T-helper 9 cell (primary cell): Measurements from ENCODE around the gene KCNJ10.
"Not testable (repeated sequence)": the region's sequence is repeated elsewhere in the genome, so short reads cannot be mapped to it uniquely, and the experiment has no call there.

ENCODE experiments used
- DNase-seq: peaks from one replicate; pipeline ENCODE4 v3.0.0-alpha.2; 2020

Gene KCNJ10

DNA sequence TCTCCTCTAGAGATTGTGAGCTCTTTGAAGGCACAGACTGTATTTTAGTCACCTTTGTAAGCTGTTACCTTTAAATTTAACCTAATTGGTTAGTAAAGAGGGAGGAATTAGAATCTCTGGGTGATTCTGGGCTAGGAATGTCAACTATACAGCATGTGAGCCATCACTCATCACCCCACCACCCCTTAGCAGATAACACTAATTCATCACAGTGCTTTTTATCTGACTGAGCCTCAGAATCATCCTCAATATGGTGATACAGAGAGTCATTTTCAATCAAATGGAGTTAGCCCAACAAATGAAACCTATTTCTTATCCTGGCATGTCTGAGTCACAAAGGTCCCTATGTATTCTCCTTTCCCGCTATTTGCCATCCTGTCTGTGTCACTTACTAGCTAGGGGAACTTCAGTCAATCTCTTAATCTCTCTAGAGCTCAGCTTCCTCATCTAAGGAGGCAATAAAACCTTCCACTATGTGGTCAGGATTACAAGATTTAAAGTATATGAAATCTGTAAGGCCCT lies 13.3 kb downstream of the KCNJ10 start:
- DNase-seq, result no peak

DNA sequence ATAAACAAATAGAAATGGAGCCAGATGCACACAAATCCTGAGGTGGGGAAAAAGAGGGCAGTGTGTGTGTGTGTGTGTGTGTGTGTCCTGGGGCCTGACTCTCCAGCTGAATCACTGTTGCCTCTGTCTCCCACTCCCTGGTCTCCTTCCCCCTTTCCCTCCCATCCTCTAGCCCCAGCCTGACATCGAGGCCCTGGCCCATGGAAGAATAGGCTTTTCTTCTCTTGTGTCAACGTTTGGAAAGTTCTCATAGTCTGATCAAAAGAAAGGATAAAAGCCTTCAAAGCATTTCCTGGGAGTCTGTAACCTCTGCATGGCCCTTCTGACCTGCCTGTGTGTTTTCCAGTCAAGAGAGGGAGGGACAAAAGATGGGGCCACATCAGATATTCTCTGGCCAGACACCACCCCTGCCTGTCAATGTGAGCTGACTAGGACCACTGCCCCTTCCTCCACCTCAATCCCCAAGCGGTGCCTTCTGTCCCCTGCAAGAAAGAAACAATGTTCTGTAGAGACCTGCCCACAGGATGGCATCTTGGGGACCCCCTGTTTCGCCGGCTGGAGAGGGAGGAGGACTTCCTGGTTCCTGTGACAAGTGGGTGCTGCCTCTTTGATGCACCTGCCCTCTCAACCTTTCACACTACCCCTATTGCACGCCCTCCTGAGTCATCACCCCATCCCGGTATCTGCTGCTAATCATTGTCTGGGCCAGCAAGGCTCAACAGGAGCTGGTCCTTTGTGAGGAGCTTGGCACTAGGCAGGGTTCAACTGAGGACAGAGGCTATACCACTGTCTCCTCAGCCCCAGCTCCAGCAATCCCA lies 16.2 kb downstream of the KCNJ10 start:
- no peak for DNase-seq

DNA sequence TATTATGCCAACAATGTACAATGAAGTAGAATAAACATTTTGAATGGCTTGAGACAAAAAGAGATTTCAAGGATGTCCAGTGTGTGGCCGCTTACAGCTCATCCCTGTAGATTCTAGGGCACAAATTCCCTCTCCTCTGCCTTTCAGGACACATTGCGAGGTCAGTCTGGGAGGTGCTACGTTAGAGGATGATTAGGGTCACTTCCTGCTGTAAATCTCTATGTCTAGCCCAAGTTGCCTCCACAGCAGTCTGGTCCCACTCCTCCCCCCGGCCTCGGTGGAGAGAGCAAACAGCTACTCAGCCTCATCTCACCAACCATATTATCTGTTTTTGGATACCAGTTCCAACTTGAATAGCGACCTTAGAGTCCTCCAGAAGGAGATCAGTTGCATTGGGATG lies 17.0 kb downstream of the KCNJ10 start:
- no peak for DNase-seq

DNA sequence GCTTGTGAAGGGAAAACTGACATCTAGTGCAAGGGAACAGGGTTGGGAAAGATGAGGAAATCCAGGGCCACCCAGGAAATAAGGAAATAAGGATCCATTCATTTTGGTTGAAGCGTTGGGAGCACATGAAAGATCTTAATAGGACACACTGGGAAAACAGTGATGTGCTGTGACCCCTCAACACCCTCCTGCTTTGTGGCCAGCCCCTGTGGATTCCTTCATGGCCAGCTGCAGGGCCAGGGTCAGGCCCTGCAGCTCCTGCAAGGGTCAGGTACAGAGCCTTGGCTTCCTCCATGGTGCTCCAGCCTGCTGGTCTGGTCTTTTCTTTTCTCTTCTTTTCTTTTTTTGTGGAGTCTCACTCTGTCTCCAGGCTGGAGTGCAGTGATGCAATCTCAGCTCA lies 19.3 kb downstream of the KCNJ10 start:
- DNase-seq, result no peak

DNA sequence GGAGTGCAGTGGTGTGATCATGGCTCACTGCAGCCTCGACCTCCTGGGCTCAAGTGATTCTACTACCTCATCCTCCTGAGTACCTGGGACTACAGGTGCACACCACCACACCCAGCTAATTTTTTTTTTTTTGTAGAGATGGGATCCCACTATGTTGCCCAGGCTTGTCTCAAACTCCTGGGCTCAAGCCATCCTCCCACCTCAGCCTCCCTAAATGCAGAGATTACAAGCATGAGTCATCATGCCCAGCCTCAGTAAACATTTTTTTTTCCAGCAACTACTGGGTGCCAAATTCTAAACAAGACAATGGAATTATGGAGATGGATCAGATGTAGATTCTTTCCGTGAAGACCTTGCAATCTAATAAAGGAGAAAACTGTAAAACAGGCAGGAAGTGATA lies 19.8 kb downstream of the KCNJ10 start:
- not testable (repeated sequence) for DNase-seq

DNA sequence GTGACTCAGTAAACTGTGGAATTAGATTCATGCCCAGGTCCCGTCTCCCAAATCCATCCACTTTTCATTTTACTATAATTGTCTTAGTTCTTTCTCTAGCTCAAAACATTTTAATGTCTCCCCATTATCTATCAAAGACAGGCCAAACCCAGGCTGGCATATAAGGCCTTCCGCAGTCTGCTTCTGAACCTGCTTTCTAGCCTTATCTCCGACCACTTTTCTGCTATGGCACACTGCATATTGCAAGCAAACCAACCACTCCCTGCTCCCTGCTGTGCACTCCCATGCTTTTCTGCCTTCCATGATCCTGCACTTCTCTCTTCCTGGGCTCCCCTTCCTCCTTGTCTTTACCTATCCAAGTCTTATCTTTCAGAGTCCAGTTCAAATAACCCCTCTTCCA lies 20.9 kb downstream of the KCNJ10 start:
- DNase-seq, result no peak

DNA sequence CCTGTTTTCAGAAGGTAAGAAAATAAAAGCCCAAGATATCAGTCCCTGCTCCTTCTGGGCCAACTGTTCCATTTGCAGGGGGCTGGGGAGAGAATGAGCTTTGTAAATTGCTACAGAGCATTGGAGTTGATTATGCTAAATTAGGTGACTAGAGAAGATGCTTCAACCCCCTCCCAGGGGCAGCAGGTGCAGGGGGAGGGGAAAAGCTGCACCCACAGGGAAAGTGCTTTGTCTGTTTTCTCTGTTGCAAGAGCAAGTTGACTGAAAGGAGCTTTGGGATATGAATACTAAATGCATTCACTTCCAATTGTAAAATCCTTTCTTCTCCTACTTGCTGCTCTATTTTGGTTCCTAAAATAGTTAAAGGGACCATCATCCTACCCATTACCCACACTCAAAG lies 21.6 kb downstream of the KCNJ10 start:
- DNase-seq, result no peak

DNA sequence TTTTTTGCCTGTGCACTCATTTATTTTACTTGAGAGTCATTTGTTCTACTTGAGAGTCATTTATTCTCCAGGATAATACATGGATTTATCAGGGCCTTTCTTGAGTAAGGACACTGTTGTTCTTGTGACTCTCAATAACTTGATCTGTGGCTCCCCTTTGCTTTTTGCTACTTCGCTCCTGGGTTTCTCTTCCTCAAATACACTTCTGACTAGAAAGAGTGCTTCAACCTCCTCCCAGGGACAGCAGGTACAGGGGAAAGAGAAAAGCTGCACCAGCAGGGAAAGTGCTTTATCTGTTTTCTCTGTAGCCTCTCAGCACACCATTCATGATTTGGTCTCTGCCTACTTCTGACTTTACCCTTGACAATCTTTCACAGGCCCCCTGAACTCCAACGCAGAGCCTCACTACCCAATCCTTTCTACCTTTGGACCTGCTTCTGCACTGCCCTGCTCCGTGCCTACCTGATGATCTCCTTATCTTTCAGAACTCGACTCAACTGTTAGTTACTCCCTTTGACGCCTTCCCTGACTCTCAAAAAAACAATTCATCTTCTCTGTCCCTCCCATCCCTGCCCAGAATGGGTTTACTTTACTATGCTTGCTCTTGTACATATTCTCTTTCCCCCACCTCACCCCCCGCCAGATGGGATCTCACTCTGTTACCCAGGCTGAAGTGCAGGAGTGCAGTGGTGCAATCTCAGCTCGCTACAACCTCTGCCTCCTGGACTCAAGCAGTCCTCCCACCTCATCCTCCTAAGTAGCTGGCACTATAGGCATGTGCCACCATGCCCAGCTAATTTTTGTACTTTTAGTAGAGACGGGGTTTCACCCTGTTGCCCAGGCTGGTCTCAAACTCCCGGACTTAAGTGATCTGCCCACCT lies 22.6 kb downstream of the KCNJ10 start:
- no peak for DNase-seq

DNA sequence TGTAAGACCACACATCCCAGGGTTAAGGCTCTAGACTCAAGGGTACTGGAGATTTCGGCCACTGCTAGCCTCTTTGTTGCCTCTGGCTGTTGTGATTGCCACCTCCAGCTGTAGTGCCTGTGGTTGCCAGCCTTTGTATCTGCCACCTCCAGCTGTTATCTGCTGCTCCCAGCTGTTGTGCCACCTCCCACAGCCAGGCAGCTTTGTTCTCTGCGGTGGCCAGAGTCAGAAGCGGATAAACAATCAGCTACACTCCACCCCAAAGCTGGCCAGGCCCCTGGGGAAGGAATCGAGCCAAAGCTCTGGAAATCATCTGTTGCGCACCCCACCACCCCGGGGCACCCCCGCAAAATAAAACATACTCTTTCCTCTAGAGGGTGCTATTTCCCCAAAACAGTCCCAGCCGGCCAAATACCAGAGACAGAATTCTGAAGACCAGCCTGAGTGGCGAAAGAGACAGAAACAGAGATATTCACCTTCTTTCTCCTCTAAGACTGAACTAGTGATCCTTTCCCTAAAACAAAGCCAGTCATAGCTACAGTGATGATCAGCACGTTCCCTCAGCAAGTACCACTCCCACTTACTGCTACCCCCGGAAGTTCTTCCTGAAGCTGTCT lies 23.4 kb downstream of the KCNJ10 start:
- DNase-seq, result no peak

DNA sequence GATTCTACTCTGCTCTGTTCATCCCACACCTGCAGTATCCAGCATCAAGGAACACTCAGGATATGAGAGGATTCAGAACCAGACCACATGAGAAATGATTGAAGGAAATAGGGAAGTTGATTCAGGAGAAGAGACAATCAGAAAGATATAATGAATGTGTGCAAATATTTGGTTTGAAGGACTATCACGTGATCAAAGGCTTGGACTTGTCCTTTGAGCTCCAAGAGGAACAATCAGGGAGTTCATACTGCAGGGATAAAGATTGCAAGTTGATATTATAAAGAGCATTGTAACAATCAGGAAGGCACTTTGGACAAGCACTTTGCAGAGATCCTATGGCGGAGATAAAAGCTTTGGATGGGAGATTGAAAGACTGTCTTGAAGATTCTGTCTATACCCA lies 24.3 kb downstream of the KCNJ10 start:
- DNase-seq, result no peak

DNA sequence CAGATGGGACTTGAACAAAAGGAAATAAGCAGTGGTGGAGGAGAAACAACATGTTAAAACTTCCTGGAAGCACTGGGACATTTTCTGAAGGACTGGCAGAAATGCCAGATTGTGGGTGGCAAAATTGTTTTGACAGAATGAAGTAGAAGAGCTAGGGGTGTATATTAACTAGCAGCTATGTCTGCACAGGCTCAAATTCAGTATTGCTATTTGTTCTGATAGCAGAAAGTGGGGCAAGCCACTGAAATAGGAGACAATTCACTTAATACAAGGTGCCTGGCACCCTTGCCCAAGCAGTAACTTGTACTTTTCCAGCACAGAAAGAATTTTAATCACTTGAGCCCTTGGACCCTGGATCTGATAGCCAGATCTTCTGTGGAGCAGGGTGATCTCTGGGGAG lies 26.4 kb downstream of the KCNJ10 start:
- DNase-seq, result no peak

DNA sequence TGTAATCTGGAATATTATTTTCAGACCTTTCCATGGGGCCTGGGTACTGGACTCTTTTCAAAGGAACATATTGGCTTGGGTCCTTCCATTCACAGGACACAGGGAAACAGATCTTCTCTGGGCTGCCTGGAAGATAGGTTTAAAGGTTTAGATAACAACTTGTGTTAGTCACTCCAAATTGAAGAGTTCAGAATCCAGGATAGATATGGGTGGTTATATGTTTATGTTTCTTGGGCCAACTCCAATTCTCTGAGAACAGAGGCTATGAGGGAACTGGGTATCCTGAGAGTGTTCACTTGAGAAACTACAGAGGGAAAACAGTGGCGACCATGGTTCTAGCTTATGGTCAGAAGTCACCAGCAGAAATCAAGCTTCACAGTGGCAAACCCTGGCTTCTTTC lies 29.5 kb downstream of the KCNJ10 start:
- no peak for DNase-seq

DNA sequence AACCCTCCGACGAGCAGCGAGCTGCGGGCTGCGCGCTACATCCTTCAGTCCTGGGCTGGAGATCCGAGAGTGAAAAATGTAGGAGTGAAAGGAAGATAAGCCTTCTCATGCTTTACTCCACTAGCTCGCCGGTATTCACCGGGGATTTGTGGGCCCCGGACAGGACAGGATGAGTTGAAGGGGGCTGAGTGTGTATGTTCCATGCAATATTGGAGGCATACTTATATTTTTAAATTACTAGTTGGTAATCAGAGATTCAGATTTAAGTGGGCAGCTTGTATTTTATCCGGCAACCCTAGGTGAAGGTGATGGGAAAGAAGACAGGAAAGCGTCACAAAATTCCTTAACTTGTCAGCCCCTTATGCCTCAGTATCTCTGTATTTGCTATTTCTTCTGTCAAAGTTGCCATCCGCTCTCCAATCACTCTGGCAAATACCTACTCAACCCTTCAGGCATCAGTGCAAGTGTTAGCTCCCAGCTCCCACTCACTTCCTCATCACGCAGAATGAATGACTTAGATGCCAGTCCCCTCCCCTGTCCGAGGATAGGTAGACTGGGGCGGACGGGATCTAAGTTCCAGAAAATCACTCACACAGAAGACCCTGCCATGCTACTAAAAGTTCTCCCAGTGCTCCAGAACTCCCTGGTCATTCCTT lies 37.7 kb downstream of the KCNJ10 start:
- no peak for DNase-seq

DNA sequence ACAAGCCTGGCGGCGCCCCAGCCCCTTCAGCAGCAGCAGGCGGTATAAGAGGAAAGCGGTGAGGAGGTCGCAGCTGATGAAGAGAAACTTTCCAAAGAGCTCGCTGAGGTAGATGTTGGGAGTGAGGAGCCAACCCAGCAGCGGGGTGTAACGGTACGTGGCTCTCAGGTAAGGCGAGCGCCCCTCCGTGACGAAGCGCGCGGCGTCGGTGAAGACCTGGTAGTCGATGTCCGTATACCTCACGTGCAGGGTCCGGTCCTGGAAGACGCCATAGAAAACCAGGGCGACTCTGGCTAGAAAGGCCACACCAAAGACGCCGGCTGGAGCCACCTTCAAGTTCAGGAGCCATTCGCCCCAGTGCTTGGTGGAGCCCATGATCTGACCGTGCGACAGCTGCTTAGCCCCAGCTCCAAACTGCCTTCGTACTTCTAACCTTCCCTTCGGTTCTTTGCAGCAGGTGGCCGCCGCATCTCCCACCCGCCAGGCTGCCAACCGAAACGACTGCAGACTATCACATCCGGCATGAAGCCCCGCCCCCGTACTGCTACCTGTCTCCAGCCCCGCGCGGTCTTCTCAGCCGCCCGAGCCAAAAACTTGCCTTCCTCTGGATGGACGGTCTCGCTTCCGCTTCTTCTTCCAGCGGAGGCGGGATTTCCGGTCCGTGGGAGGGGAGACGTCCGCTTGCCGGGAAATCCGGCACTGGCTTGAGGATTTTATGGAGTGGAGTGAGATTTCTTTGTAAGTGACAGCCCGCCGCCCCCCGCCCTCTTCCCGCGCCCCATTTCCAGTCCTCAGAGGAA lies 38.4 kb downstream of the KCNJ10 start, which contains the start of gene PIGM:
Gene PIGM (minus strand): TSS at position 626 of the 800 bp plus-strand sequence. CDS start 251 bp downstream, at position 375.
- DNase-seq, result peak; percentile 92

DNA sequence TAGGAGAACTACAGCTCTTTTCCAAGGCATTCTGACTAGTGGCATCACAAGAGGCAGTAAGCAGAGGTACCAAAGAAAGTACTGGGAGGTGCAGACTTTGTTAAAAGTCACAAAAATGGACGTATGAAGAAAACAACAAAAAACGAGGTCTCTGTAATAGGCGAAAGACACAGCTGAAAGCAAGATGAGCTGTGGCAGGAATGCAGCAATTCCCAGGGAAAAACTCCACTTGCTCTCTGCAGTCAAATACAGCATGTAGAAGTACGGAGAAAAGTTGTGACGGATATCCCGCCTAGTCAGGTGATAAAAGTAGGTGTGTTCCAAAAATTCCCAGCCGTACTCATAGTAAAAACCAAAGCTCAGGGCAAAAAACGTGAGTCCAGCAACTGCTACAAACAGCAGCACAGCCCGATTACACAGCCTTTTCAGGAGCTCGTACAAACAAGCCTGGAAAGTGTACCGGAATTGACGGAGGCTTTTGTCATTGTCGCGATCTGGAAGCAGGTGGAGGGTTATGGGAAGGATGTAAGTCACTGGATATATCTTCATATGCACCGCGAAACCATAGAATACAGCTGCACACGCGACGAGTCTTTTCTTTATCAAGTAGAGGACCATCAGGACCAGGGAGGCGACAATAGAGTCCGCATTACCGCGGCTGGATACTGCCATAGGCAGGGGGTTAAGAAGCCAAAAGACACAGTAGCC lies 39.1 kb downstream of the KCNJ10 start:
- no peak for DNase-seq

DNA sequence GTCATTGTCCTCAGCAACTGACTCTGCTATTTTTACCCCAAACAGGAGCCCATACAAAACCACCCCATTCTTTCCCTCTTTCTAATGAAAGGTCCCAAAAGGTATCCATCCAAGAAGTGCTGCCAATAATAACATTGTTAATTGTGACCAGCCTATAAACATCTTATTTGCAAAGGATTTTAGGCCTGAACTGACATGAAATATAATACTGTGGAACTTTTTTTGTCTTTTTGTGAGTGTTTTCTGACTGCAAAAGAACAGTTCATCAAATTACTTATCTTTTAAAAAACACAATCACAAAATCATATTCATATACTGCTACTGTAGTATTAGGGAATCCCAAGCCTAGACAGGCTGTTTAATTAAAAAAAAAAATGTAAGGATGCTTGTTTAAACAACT lies 41.5 kb downstream of the KCNJ10 start:
- DNase-seq, result no peak

DNA sequence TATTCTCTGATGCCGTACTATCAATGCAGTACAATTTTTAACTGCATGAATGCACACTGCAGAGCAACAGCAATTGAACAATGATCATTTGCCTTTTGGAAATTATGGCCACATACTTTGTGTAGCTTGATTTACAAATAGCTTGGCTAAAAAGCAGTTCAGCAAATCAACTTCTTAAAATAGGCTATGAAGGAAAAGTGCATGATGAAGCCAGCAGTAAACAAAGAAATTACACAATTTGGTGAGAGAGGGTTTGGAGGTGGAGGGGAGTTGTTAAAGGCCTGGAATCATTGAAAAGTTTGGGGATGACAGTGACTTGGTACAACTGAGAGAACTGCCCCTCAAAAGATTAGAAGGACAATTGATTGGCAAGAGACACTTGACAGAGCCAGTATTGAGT lies 44.6 kb downstream of the KCNJ10 start:
- no peak for DNase-seq

DNA sequence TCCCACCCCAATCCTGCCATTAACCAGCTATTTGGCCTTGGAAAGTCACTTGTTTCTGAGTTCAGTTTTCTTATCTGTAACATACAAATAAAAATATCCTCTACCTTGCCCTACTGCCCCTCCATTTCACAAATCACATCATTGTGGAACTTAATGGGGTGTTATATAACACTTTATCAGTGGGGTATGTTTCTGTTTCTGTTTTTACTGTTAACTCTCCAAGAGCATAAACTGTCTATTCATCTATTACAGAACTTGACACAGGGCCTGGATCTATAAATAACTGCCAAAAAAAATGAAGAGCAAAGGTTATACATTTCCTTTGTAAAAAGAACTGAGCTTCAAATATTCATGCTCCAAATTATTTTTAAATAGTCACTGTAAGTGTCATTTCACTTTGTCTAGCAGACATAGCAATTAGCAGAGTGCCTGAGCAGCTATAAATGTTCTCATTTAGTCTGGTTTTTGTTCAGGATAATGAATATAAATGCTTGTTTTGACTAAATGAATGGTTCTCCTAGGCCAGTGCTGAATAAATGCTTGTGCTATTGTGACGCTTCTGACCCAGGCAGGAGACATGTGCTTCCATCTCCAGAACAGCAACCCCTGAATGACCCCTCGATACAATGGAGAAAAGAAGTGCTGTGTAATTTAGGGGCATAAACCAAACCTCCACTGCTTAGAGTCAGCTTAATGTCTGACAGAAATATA lies 45.6 kb downstream of the KCNJ10 start:
- no peak for DNase-seq

DNA sequence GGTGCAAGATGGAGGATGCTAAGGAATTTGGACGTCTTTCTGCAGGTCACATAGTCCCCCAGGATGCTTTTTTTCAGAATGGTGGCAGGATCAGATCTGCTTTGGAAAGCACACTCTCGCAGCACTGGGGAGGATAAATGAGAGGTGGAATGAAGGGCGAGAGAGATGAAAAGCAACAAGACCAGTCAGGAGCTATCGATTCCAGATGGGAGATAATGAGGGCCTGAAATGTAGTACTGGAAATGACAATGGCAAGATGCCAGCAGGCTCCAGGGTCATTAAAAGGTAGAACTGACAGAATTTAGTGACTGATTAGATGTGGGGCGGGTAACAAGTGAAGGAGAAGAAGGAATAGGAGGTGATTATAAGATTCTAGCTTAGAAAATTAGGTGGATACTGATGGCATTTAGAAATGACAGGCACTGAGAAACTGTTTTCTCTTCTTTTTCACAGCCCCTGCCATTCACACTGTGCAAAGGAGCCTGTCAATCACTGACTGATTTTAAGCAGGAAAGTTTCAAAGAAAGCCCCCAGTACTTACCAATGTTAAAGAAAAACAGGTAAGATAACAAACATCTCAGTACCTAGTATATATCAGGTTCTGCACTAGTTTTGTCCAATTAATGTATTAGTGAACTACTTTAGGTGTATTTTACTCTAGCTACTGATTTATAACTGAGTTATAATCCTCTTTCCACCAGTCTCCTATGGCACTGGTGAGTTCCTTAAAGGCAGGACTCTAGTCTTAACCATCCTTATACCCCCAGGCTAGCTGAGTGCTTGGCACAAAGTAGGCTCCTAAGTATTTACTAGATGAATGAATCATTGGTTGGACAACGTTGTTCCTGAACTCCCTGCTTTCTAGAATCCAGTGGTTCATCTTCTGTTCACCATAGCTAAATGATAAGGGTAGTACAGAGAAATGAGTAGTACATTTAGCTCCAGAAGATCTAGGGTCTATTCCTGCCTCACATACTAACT lies 47.3 kb downstream of the KCNJ10 start:
- DNase-seq, result no peak
